HG03565 (cell line): ENCODE data around the gene HMCN2.
"Not testable (repeated sequence)": the region's sequence is repeated elsewhere in the genome, so short reads cannot be mapped to it uniquely, and the experiment has no call there.

ENCODE experiments used
- ATAC-seq: cut with Tn5 transposase; IDR thresholded peaks from one replicate; pipeline ENCODE4 v1.9.1; 2021; ENCODE audit warnings: mild to moderate bottlenecking, moderate library complexity; ENCODE audit not compliant: unreplicated experiment

HMCN2 gene

GRCh38 chr9:130262771-130263170 is 2.8 kb upstream of the HMCN2 start:
- ATAC-seq: no peak

GRCh38 chr9:130263601-130264413 is 1.8 kb upstream of the HMCN2 start:
- no peak for ATAC-seq

GRCh38 chr9:130264414-130265350 is 878 bp upstream of the HMCN2 start:
- ATAC-seq: no peak

- no peak for ATAC-seq
Observed at GRCh38 chr9:130266236-130267098, 907 bp downstream of the HMCN2 start.

GRCh38 chr9:130267930-130268329 is 2.4 kb downstream of the HMCN2 start:
- ATAC-seq: no peak

GRCh38 chr9:130268521-130269211 is 3.1 kb downstream of the HMCN2 start:
- ATAC-seq: no peak

- ATAC-seq: no peak
Observed at GRCh38 chr9:130271473-130271872, 5.9 kb downstream of the HMCN2 start.

- no peak for ATAC-seq
Observed at GRCh38 chr9:130275156-130275555, 9.6 kb downstream of the HMCN2 start.

GRCh38 chr9:130276121-130276520 is 10.6 kb downstream of the HMCN2 start:
- ATAC-seq: no peak

GRCh38 chr9:130276955-130277354 is 11.4 kb downstream of the HMCN2 start:
- ATAC-seq: no peak

GRCh38 chr9:130277525-130277924 is 12.0 kb downstream of the HMCN2 start:
- ATAC-seq: not testable (repeated sequence)

- no peak for ATAC-seq
Observed at GRCh38 chr9:130283539-130284248, 18.1 kb downstream of the HMCN2 start.

GRCh38 chr9:130284249-130284625 is 18.7 kb downstream of the HMCN2 start:
- ATAC-seq: no peak

- no peak for ATAC-seq
Observed at GRCh38 chr9:130284690-130285089, 19.1 kb downstream of the HMCN2 start.

- ATAC-seq: no peak
Observed at GRCh38 chr9:130285271-130285670, 19.7 kb downstream of the HMCN2 start.

GRCh38 chr9:130286072-130286770 is 20.7 kb downstream of the HMCN2 start:
- ATAC-seq: no peak

GRCh38 chr9:130286781-130287428 is 21.3 kb downstream of the HMCN2 start:
- no peak for ATAC-seq

GRCh38 chr9:130287736-130288135 is 22.2 kb downstream of the HMCN2 start:
- no peak for ATAC-seq

GRCh38 chr9:130288393-130288792 is 22.8 kb downstream of the HMCN2 start:
- ATAC-seq: no peak
